IPS DF 6.9 (cell line): ENCODE measurements around the gene TRIM22.

ENCODE experiments used
- DNase-seq: peaks from one replicate; pipeline ENCODE4 v3.0.0-alpha.2; 2013; ENCODE audit warnings: low read depth, low spot score
- H3K27ac ChIP-seq: one replicate; pipeline ENCODE4 v1.5.1; 2013; ENCODE audit warnings: low read length, control low read depth
- H3K27me3 ChIP-seq: 2 replicates; pipeline ENCODE4 v1.6.1; 2013; ENCODE audit warnings: mild to moderate bottlenecking, low read length; ENCODE audit not compliant: control insufficient read depth, insufficient read depth
- H3K36me3 ChIP-seq: 2 replicates; pipeline ENCODE4 v1.6.1; 2013; ENCODE audit warnings: low read length; ENCODE audit not compliant: control insufficient read depth, insufficient read depth
- H3K4me1 ChIP-seq: 2 replicates; pipeline ENCODE4 v1.6.1; 2013; ENCODE audit warnings: low read length; ENCODE audit not compliant: control insufficient read depth, insufficient read depth
- H3K4me3 ChIP-seq: 2 replicates; pipeline ENCODE4 v1.5.1; 2013; ENCODE audit warnings: mild to moderate bottlenecking, low read length
- H3K9me3 ChIP-seq: 2 replicates; pipeline ENCODE4 v1.6.1; 2013; ENCODE audit warnings: low read length, inconsistent platforms; ENCODE audit not compliant: control insufficient read depth, insufficient read depth
- WGBS: extraction: QIAGEN DNeasy Blood & Tissue Kit; methylation state at CpG from one replicate; pipeline ENCODE4 v1.1.7; 2013; ENCODE audit warnings: mixed read lengths, missing lambda C conversion rate; ENCODE audit not compliant: insufficient read length, insufficient coverage; 5-methylcytosine and 5-hydroxymethylcytosine counted together

Gene TRIM22

GRCh38 chr11:5737670-5738392 is 48.2 kb downstream of the TRIM22 start:
- no peak for DNase-seq
- Histone ChIP-seq H3K9me3 (no peaks in the 10 kb centered on the region), H3K27me3 (no peaks in the 10 kb centered on the region), H3K4me3 (no peak overlapping the region), H3K36me3 (no peaks in the 10 kb centered on the region), H3K27ac (no peak overlapping the region), H3K4me1 (no peaks in the 10 kb centered on the region)
- WGBS = no CpG with 5 or more reads among the region's 6 CpGs

- no peak for DNase-seq
- H3K27me3 ChIP-seq = no peaks in the 10 kb centered on the region
- H3K27ac ChIP-seq = no peak overlapping the region
- no peak overlapping the region for H3K4me3 ChIP-seq
- no CpG with 5 or more reads among the region's 1 CpG for WGBS
- no peaks in the 10 kb centered on the region for H3K9me3 ChIP-seq
- H3K36me3 ChIP-seq = no peaks in the 10 kb centered on the region
- no peaks in the 10 kb centered on the region for H3K4me1 ChIP-seq
These were observed 48.8 kb downstream of the TRIM22 start for GRCh38 chr11:5738431-5738830.

DNA sequence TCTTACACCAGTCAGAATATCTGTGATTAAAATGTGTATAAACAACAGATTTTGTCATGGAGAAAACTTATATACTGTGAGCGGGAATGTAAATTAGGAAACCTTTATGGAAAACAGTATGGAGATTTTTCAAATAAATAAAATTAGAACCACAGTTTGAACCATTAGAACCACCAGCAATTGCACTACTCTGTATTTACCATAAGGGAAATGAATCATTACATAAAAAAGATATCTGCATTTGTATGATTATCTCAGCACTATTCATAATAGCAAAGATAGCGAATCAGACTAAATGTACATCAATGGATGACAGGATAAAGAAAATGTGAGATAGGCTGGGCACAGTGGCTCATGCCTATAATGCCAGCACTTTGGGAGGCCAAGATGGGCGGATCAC is 57.0 kb downstream of the TRIM22 start:
- Histone ChIP-seq H3K4me1 (no peaks in the 10 kb centered on the region), H3K4me3 (no peak overlapping the region), H3K9me3 (no peaks in the 10 kb centered on the region), H3K36me3 (no peaks in the 10 kb centered on the region), H3K27me3 (no peaks in the 10 kb centered on the region), H3K27ac (no peak overlapping the region)
- WGBS = no CpG with 5 or more reads among the region's 3 CpGs
- no peak for DNase-seq

GRCh38 chr11:5749836-5750235 is 60.2 kb downstream of the TRIM22 start:
- Histone ChIP-seq H3K4me3 (no peak overlapping the region), H3K36me3 (no peaks in the 10 kb centered on the region), H3K4me1 (no peaks in the 10 kb centered on the region), H3K9me3 (no peaks in the 10 kb centered on the region), H3K27ac (no peak overlapping the region), H3K27me3 (no peaks in the 10 kb centered on the region)
- no CpG with 5 or more reads among the region's 3 CpGs for WGBS
- DNase-seq = no peak

DNA sequence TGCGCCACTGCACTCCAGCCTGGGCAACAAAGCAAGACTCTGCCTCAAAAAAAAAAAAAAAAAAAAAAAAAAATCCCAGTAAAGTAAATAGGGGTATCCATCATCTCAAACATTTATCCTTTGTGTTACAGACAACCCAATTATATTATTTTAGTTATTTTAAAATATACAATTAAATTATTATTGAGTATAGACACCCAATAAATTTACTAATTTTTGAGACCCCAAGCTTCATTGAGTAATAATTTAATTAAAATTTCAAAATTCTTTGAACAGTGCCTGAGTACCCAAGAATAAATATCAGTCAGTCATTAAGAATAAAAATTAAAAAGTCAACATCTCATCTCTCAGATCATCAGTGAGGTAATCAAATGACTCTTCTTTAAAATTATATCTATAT is 64.4 kb downstream of the TRIM22 start, which contains the start of gene OR52N4:
Gene OR52N4 (plus strand): TSS at position 301 of the 400 bp plus-strand sequence. CDS start 498 bp downstream, outside the sequence.
- WGBS = no CpG with 5 or more reads among the region's 1 CpG

More for the DNA sequence above, 64.4 kb downstream of the TRIM22 start, which contains the start of gene OR52N4:
- DNase-seq = no peak
- H3K27me3 ChIP-seq = no peaks in the 10 kb centered on the region
- no peaks in the 10 kb centered on the region for H3K9me3 ChIP-seq
- no peaks in the 10 kb centered on the region for H3K36me3 ChIP-seq
- no peak within 1 kb of the TSS for H3K27ac ChIP-seq
- no peak within 1 kb of the TSS for H3K4me3 ChIP-seq
- no peaks in the 10 kb centered on the region for H3K4me1 ChIP-seq
